H1 (cell line): Measurements from ENCODE around the gene SGSM1. TPM values are rescaled to one million over a fixed set of nuclear protein-coding genes. Genes with fewer than 3 reads are reported as not detected.

Experiments
- polyA plus RNA-seq, 7 experiments: library from polyadenylated mRNA; depleted of rRNA in 3 of 7; stranded (reverse) in 5 of 7; unstranded in 2 of 7; fragments of >200 nt in 5 of 7; fragments of 200-250 nt in 2 of 7; gene quantifications; 1 replicate in 5 of 7; 2 replicates in 1 of 7; 4 replicates in 1 of 7; pipeline versions ENCODE4 v1.2.1 to v1.2.3, GENCODE V29; 2011 to 2013; ENCODE audit warnings: missing spikeins in 2 of 7, mixed read lengths in 2 of 7
- total RNA-seq: library from RNA; stranded (reverse); fragmentation: NEBNext Ultra II Directional; extraction: Animal tissue kit (Norgen Biotek cat#: 25700); gene quantifications from 2 replicates; pipeline ENCODE4 v1.2.1, GENCODE V29; 2021
- TF ChIP-seq, protein P1 (sequence below), 3 experiments: IDR thresholded peaks; 1 replicate in 2 of 3; 2 replicates in 1 of 3; pipeline versions ENCODE4 v1.5.1 to v1.6.1; 2011; ENCODE audit warnings: low read length in 3 of 3, mild to moderate bottlenecking in 3 of 3, inconsistent platforms in 2 of 3, low read depth in 1 of 3, moderate library complexity in 1 of 3; ENCODE audit not compliant: insufficient read depth in 1 of 3; ENCODE audit errors: control extremely low read depth in 1 of 3

The SGSM1 gene
- total and polyA plus RNA-seq, 2 of the 8 experiments (the other 6 are each of a cell fraction or from before 2014, with no cell fraction given), result 2.8 to 5.2 TPM

DNA sequence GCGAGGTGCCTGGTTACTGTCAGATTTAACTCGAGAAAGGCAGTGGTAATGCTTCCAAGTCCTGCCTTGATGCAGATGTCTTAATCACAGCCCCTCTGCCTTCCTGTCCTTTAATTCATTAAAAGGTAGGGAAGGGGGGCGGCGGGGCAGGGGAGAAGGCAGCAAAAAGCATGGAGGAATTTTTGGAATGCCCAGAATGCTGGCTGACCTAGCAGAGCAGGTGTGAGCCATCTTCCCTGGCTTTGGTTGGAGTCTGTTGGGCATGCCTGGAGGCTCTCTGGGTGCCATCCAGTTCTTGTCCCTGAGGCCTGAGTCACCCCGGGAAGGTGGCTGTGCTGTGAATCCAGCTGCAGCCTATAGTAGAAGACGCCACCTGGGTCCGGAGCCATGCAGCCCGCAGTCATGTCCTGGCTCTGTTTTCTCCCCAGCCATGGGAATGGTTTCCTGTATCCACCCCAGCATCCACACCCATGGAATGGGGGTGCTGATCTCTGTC is 162.1 kb downstream of the SGSM1 start (continued):
- TF ChIP-seq, protein P1, sequence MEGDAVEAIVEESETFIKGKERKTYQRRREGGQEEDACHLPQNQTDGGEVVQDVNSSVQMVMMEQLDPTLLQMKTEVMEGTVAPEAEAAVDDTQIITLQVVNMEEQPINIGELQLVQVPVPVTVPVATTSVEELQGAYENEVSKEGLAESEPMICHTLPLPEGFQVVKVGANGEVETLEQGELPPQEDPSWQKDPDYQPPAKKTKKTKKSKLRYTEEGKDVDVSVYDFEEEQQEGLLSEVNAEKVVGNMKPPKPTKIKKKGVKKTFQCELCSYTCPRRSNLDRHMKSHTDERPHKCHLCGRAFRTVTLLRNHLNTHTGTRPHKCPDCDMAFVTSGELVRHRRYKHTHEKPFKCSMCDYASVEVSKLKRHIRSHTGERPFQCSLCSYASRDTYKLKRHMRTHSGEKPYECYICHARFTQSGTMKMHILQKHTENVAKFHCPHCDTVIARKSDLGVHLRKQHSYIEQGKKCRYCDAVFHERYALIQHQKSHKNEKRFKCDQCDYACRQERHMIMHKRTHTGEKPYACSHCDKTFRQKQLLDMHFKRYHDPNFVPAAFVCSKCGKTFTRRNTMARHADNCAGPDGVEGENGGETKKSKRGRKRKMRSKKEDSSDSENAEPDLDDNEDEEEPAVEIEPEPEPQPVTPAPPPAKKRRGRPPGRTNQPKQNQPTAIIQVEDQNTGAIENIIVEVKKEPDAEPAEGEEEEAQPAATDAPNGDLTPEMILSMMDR (IDR thresholded peaks at IDR 0.05; ENCODE audit: control extremely low read depth in 1 of 3, insufficient read depth in 1 of 3, low read depth in 1 of 3, low read length in 3 of 3), result no peak
